ENCODE measurements around the gene MCF2L. TPM values are rescaled to one million over a fixed set of nuclear protein-coding genes. Genes with fewer than 3 reads are reported as not detected.
A peak's percentile ranks its signal among the peaks of the same experiment; 100 is the strongest.

The MCF2L gene
- total and polyA plus RNA-seq, 9 of the 15 experiments (the other 6 are each of a cell fraction or from before 2014, with no cell fraction given): 0.05 to 0.25 (median 0.18) TPM; not detected in 5

DNA sequence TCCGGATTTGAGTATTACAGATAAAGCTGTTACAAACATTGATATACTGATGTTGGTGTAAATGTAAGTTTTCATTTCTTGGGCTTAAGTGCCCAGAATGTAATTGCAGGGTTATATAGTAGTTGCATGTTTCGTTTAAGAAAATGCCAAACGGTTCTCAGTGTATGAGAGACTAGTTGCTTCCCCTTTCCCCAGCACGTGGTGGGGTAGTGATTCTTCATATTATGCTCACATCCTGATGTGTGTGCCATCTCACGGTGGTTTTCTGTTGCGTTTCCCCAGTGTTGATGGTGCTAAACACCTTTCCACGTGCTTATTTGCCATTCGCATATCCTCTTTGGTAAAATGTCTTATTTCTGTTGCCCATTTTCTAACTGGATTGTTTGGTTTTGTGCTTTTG, 101.8 kb downstream of the MCF2L start:
- H3K4me2 ChIP-seq (ENCODE audit: insufficient read depth, low read length): no peak overlapping the region
- ChIA-PET POLR2A (no interaction called here), CTCF (ENCODE audit: low intra/inter-chr PET ratio) (no interaction called here)
- intact Hi-C loops (cut with micrococcal nuclease) (no loop called here), in situ Hi-C loops (cut with MboI) (no loop called here)
- H2AFZ ChIP-seq (ENCODE audit: low read depth, low read length): no peak overlapping the region
- DNase-seq (ENCODE audit: extremely low read depth in 1 of 4, low spot score in 3 of 4) (no peak), FAIRE-seq (no peak), ATAC-seq (no peak)
- H4K20me1 ChIP-seq (replicated peaks; ENCODE audit: control insufficient read depth, insufficient read depth, low read length): no peaks in the 10 kb centered on the region
- no peaks in the 10 kb centered on the region for H3K9me3 ChIP-seq (replicated peaks; ENCODE audit: control insufficient read depth, insufficient read depth, low read depth, low read length)
- H3K79me2 ChIP-seq (ENCODE audit: control insufficient read depth, insufficient read depth, low read length): no peaks in the 10 kb centered on the region
- no peak overlapping the region for H3K9ac ChIP-seq (ENCODE audit: insufficient read depth in 1 of 2, low read depth in 2 of 2, low read length in 2 of 2)
- TF ChIP-seq NR2C1 (IDR thresholded peaks at IDR 0.05) (no peak), NR2C1 (tag; IDR thresholded peaks at IDR 0.05) (no peak)
- BruUV-seq (replicated peaks): no TSS peak
- H3K4me1 ChIP-seq (replicated peaks in 1 of 2; ENCODE audit: control insufficient read depth in 2 of 2, insufficient read depth in 2 of 2, low read length in 2 of 2): no peaks in the 10 kb centered on the region
- H3K36me3 ChIP-seq (ENCODE audit: control insufficient read depth, insufficient read depth, low read length): no peaks in the 10 kb centered on the region
- no peak overlapping the region for H3K4me3 ChIP-seq
- H3K9me1 ChIP-seq (ENCODE audit: control insufficient read depth, insufficient read depth, low read length): no peaks in the 10 kb centered on the region
- WGBS (ENCODE audit: insufficient coverage, low coverage, missing lambda C conversion rate): 0% methylated on average over 8 of the region's 8 CpGs
- no peak overlapping the region for H3K27ac ChIP-seq (ENCODE audit: extremely low read depth, low read depth, low read length)
- H3K27me3 ChIP-seq (ENCODE audit: control insufficient read depth in 2 of 2, insufficient read depth in 2 of 2, low read length in 2 of 2): peaks cover 5 to 40% of the 10 kb centered on the region in 2 experiments

GRCh38 chr13:113072376-113072775, 103.4 kb downstream of the MCF2L start:
- POLR2A ChIA-PET: no interaction called here

More at GRCh38 chr13:113072376-113072775, 103.4 kb downstream of the MCF2L start:
- DNase-seq (ENCODE audit: extremely low read depth in 1 of 4, low spot score in 3 of 4): no peak
- H3K4me2 ChIP-seq (ENCODE audit: insufficient read depth, low read length): no peak overlapping the region
- TF ChIP-seq CEBPG (CRISPR knock-in tag; IDR thresholded peaks at IDR 0.05) (no peak), CEBPG (tag; conservative IDR thresholded peaks at IDR 0.05 in 1 of 2, IDR thresholded peaks at IDR 0.05 in 1 of 2) (peak in 1 of 2 experiments; percentile 58; a peak in 2 of 4 replicates), CEBPB (tag; IDR thresholded peaks at IDR 0.05) (peak; percentile 67)
- TF ChIP-seq, protein P1, sequence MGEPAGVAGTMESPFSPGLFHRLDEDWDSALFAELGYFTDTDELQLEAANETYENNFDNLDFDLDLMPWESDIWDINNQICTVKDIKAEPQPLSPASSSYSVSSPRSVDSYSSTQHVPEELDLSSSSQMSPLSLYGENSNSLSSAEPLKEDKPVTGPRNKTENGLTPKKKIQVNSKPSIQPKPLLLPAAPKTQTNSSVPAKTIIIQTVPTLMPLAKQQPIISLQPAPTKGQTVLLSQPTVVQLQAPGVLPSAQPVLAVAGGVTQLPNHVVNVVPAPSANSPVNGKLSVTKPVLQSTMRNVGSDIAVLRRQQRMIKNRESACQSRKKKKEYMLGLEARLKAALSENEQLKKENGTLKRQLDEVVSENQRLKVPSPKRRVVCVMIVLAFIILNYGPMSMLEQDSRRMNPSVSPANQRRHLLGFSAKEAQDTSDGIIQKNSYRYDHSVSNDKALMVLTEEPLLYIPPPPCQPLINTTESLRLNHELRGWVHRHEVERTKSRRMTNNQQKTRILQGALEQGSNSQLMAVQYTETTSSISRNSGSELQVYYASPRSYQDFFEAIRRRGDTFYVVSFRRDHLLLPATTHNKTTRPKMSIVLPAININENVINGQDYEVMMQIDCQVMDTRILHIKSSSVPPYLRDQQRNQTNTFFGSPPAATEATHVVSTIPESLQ (CRISPR knock-in tag; IDR thresholded peaks at IDR 0.05): no peak
- H4K20me1 ChIP-seq (replicated peaks; ENCODE audit: control insufficient read depth, insufficient read depth, low read length): no peaks in the 10 kb centered on the region
- no peak for ATAC-seq
- CTCF ChIA-PET (ENCODE audit: low intra/inter-chr PET ratio): no interaction called here
- H3K9me1 ChIP-seq (ENCODE audit: control insufficient read depth, insufficient read depth, low read length): no peaks in the 10 kb centered on the region
- in situ Hi-C loops (cut with MboI): no loop called here
- H3K4me1 ChIP-seq (replicated peaks in 1 of 2; ENCODE audit: control insufficient read depth in 2 of 2, insufficient read depth in 2 of 2, low read length in 2 of 2): peaks cover 0 to 9% of the 10 kb centered on the region in 2 experiments; a peak in 1 of 5 replicates
- no peak overlapping the region for H3K27ac ChIP-seq (ENCODE audit: extremely low read depth, low read depth, low read length)
- H3K36me3 ChIP-seq (ENCODE audit: control insufficient read depth, insufficient read depth, low read length): no peaks in the 10 kb centered on the region
- no peaks in the 10 kb centered on the region for H3K9me3 ChIP-seq (replicated peaks; ENCODE audit: control insufficient read depth, insufficient read depth, low read depth, low read length)
- no TSS peak for BruUV-seq (replicated peaks)
- H3K4me3 ChIP-seq: no peak overlapping the region
- no peak overlapping the region for H3K9ac ChIP-seq (ENCODE audit: insufficient read depth in 1 of 2, low read depth in 2 of 2, low read length in 2 of 2)
- FAIRE-seq: no peak
- no peaks in the 10 kb centered on the region for H3K79me2 ChIP-seq (ENCODE audit: control insufficient read depth, insufficient read depth, low read length)
- H2AFZ ChIP-seq (ENCODE audit: low read depth, low read length): no peak overlapping the region
- intact Hi-C loops (cut with micrococcal nuclease): no loop called here
- H3K27me3 ChIP-seq (ENCODE audit: control insufficient read depth in 2 of 2, insufficient read depth in 2 of 2, low read length in 2 of 2): peaks cover 5 to 40% of the 10 kb centered on the region in 2 experiments
- WGBS (ENCODE audit: insufficient coverage, low coverage, missing lambda C conversion rate): 36% methylated on average over 3 of the region's 3 CpGs

Measured in K562 (cell line).